Hepatocyte (in vitro differentiated cells): ENCODE results near the gene PLAAT3. TPM values are rescaled to one million over a fixed set of nuclear protein-coding genes. Genes with fewer than 3 reads are reported as not detected.

ENCODE experiments used
- DNase-seq: peaks from one replicate; pipeline ENCODE4 v3.0.0-alpha.2; 2016; ENCODE audit warnings: low spot score
- H2AFZ ChIP-seq: fragments of 200-600 bp; sonication (generic); 2 replicates; pipeline ENCODE4 v1.6.0; 2016; ENCODE audit warnings: antibody characterized with exemption, mild to moderate bottlenecking
- H3K27ac ChIP-seq: fragments of 200-600 bp; sonication (generic); 2 replicates; pipeline ENCODE4 v1.5.1; 2016; ENCODE audit warnings: mild to moderate bottlenecking
- H3K27me3 ChIP-seq: fragments of 200-600 bp; sonication (generic); 2 replicates; pipeline ENCODE4 v1.6.1; 2016
- H3K36me3 ChIP-seq: fragments of 200-600 bp; sonication (generic); replicated peaks from 2 replicates; pipeline ENCODE4 v1.5.1; 2016; ENCODE audit warnings: low read depth; ENCODE audit not compliant: insufficient read depth
- H3K4me1 ChIP-seq: fragments of 200-600 bp; sonication (generic); 2 replicates; pipeline ENCODE4 v1.5.1; 2016; ENCODE audit warnings: mild to moderate bottlenecking, moderate library complexity; ENCODE audit not compliant: insufficient read depth
- H3K4me2 ChIP-seq: fragments of 200-600 bp; sonication (generic); 2 replicates; pipeline ENCODE4 v1.6.0; 2016
- H3K4me3 ChIP-seq: fragments of 200-600 bp; sonication (generic); 2 replicates; pipeline ENCODE4 v1.5.1; 2016; ENCODE audit warnings: mild to moderate bottlenecking
- H3K79me2 ChIP-seq: fragments of 200-600 bp; sonication (generic); 2 replicates; pipeline ENCODE4 v1.6.0; 2017; ENCODE audit warnings: mild to moderate bottlenecking
- H3K9me2 ChIP-seq: fragments of 200-600 bp; sonication (generic); replicated peaks from 2 replicates; pipeline ENCODE4 v1.6.0; 2017; ENCODE audit warnings: mild to moderate bottlenecking; ENCODE audit not compliant: insufficient read depth
- H3K9me3 ChIP-seq: fragments of 200-600 bp; sonication (generic); 2 replicates; pipeline ENCODE4 v1.5.1; 2016; ENCODE audit warnings: low read depth, mild to moderate bottlenecking
- H4K20me1 ChIP-seq: fragments of 200-600 bp; sonication (generic); 2 replicates; pipeline ENCODE4 v1.6.0; 2016; ENCODE audit warnings: mild to moderate bottlenecking; ENCODE audit not compliant: insufficient read depth, poor library complexity, severe bottlenecking
- EZH2 ChIP-seq: fragments of 200-600 bp; sonication (generic); IDR thresholded peaks from 2 replicates; pipeline ENCODE4 v1.6.1; 2016; ENCODE audit warnings: antibody characterized with exemption, mild to moderate bottlenecking, borderline replicate concordance
- EZH2phosphoT487 ChIP-seq: fragments of 200-600 bp; sonication (generic); IDR thresholded peaks from one replicate; pipeline ENCODE4 v1.6.1; 2018; ENCODE audit warnings: antibody characterized with exemption, mild to moderate bottlenecking, low read depth, moderate library complexity; ENCODE audit not compliant: unreplicated experiment, severe bottlenecking
- WGBS: methylation state at CpG from one replicate; pipeline ENCODE4 v1.1.6; 2016; ENCODE audit warnings: low lambda C conversion rate; ENCODE audit errors: missing lambda C conversion rate; 5-methylcytosine and 5-hydroxymethylcytosine counted together
- polyA plus RNA-seq: library from polyadenylated mRNA; unstranded; fragments of >200 nt; fragmentation: Nextera tagmentation; extraction: Ambion mirVana; gene quantifications from 2 replicates; pipeline ENCODE4 v1.2.1, GENCODE V29; 2016
- total RNA-seq: library from RNA; depleted of rRNA; stranded (reverse); fragments of >200 nt; gene quantifications from 2 replicates; pipeline ENCODE4 v1.2.3, GENCODE V29; 2014
- TF ChIP-seq, protein P1 (sequence below): fragments of 200-600 bp; sonication (generic); IDR thresholded peaks from 2 replicates; pipeline ENCODE4 v1.5.1; 2016; ENCODE audit warnings: antibody characterized with exemption, mild to moderate bottlenecking; ENCODE audit not compliant: poor library complexity

PLAAT3 gene
- total and polyA plus RNA-seq, 2 experiments from 2014 or later = 32.4 to 49.6 TPM

DNA sequence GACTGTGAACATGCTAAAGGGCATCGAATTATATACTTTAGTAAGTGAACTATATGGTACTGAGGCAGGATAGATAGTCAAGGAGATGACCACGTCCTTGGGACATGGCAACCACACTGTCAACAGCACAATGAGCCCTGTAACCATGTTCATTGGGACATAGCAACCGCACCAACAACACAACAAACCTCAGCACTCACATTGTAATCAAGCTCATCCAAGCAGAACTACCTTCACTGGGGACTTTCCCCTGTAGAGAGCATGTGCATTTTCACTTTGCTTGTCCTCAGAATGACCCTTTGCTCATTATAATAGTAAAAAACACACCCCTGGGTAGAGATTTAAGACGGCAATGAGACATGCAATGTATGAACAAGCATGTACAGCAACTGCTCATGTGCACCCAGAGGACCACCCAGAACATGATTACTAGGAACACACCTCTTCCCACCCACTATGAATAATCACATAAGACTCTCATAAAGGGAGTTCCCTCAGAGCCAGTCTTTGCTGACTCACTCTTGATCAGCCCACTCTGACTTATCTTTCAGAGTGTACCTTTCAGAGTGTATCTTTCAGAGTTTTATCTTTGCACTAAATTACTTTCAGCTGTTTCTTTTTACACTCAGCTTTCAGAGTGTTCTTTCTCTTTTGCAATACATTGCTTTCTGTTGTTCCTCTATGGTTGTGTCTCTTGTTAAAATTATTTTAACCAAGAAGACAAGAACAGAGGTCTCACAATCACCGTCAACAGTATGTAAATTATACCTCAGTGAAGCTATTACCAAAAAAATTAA, 47.0 kb downstream of the PLAAT3 start:
- peak overlapping the region; percentile 31 for H3K4me2 ChIP-seq
- peaks cover 35% of the 10 kb centered on the region for H3K4me1 ChIP-seq
- no peaks in the 10 kb centered on the region for H3K27me3 ChIP-seq
- TF ChIP-seq EZH2 = no peak
- TF ChIP-seq, protein P1, sequence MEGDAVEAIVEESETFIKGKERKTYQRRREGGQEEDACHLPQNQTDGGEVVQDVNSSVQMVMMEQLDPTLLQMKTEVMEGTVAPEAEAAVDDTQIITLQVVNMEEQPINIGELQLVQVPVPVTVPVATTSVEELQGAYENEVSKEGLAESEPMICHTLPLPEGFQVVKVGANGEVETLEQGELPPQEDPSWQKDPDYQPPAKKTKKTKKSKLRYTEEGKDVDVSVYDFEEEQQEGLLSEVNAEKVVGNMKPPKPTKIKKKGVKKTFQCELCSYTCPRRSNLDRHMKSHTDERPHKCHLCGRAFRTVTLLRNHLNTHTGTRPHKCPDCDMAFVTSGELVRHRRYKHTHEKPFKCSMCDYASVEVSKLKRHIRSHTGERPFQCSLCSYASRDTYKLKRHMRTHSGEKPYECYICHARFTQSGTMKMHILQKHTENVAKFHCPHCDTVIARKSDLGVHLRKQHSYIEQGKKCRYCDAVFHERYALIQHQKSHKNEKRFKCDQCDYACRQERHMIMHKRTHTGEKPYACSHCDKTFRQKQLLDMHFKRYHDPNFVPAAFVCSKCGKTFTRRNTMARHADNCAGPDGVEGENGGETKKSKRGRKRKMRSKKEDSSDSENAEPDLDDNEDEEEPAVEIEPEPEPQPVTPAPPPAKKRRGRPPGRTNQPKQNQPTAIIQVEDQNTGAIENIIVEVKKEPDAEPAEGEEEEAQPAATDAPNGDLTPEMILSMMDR = no peak
- TF ChIP-seq EZH2phosphoT487 = no peak
- H3K27ac ChIP-seq = peak overlapping the region; percentile 99
- peak; percentile 89 for DNase-seq
- no peaks in the 10 kb centered on the region for H3K9me2 ChIP-seq
- 52% methylated on average over 5 of the region's 5 CpGs for WGBS
- H3K79me2 ChIP-seq = no peaks in the 10 kb centered on the region
- no peaks in the 10 kb centered on the region for H4K20me1 ChIP-seq
- no peaks in the 10 kb centered on the region for H3K36me3 ChIP-seq
- no peaks in the 10 kb centered on the region for H3K9me3 ChIP-seq
- no peak overlapping the region for H2AFZ ChIP-seq
- no peak overlapping the region for H3K4me3 ChIP-seq

DNA sequence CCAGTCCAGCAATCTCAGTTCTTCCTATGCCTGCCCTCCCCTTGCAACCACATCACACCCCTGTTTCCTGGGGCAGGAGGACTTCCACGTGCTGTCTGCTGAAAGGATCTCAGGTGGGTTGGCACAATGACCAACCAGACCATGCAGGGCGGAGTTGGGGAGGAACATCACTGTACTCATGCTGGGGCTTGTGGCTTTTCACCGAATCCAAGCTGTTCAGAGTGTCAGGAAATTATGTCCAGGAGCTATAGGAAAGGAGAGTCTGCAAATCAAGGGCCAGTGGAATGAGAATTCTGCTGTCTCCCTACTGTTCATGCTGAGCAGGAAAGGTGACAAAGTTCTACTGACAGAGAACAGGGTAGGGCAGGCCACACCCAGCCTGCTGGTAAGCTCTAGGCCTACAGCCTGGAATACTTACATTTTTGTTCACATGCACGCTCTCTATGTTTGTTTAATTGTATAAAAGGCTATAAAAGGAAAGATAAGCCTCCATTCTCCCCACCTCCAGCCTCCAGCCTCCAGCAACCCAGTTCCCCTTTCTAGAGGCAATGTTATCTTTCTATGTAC, 49.4 kb downstream of the PLAAT3 start:
- H3K79me2 ChIP-seq = no peaks in the 10 kb centered on the region
- no peak overlapping the region for H2AFZ ChIP-seq
- H3K27ac ChIP-seq = peak overlapping the region; percentile 99
- TF ChIP-seq EZH2 (no peak), EZH2phosphoT487 (no peak)
- TF ChIP-seq, protein P1 = no peak
- H3K36me3 ChIP-seq = no peaks in the 10 kb centered on the region
- H3K4me2 ChIP-seq = peak overlapping the region; percentile 58
- no peak overlapping the region for H3K4me3 ChIP-seq
- no peaks in the 10 kb centered on the region for H4K20me1 ChIP-seq
- H3K9me3 ChIP-seq = no peaks in the 10 kb centered on the region
- H3K27me3 ChIP-seq = no peaks in the 10 kb centered on the region
- 74% methylated on average over 4 of the region's 4 CpGs for WGBS
- DNase-seq = peak; percentile 80
- no peaks in the 10 kb centered on the region for H3K9me2 ChIP-seq
- peaks cover 35% of the 10 kb centered on the region for H3K4me1 ChIP-seq

DNA sequence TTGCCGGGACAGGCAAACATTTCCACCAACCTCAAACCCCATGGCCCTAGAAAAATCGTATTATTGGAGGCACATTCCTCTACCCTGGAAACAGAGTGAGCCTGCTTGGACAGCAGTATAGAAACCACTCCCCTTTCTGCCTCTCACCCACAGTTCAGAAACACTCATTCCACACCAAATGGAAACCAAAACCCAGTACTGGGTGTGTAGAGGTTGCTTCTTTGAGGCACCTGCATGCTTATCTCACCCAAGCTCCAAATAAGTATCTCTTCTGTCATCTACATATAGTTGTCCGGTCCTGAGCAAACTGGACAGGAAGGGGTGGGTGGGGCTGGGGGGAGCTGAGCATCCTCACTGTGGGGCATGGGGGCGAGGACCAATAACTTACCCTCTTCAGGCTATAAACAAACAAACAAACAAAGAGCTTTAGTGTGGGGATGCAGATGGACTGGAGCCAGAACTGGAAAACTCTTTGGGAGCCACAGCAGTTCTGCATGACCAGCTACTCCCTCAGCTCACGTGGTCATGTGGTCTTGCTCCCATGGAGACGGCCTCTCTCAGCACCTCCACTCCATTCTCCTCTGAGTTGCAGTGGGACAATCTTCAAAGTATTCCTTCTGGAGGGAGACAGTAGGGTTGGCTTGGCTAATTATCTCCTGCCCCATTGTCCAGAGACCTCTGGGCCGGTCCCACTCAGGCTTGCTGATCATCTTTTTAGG, 50.0 kb downstream of the PLAAT3 start:
- peak; percentile 37 for DNase-seq
- Histone ChIP-seq H3K27me3 (no peaks in the 10 kb centered on the region), H3K4me3 (no peak overlapping the region), H3K27ac (peak overlapping the region; percentile 99), H3K9me2 (no peaks in the 10 kb centered on the region), H3K36me3 (no peaks in the 10 kb centered on the region), H2AFZ (no peak overlapping the region), H3K4me2 (peak overlapping the region; percentile 58), H3K4me1 (peaks cover 36% of the 10 kb centered on the region), H3K79me2 (no peaks in the 10 kb centered on the region), H3K9me3 (no peaks in the 10 kb centered on the region), H4K20me1 (no peaks in the 10 kb centered on the region)
- TF ChIP-seq EZH2 = no peak
- TF ChIP-seq EZH2phosphoT487 = no peak
- TF ChIP-seq, protein P1 = no peak
- WGBS = 80% methylated on average over 7 of the region's 7 CpGs
